Measurements from ENCODE around the gene ELOVL4.

ELOVL4 gene

GRCh38 chr6:79947191-79948186 is at the start of gene ELOVL4:
Gene ELOVL4 (minus strand): TSS chr6:79947553. CDS start chr6:79947279, 274 bp downstream.
- DNase-seq: peak; percentile 42 to 45

- no peak for DNase-seq
These were observed 46.6 kb upstream of the ELOVL4 start for GRCh38 chr6:79993911-79994309.

- DNase-seq: no peak
These were observed 45.9 kb upstream of the ELOVL4 start for GRCh38 chr6:79993012-79993910.

GRCh38 chr6:79989641-79990040 is 42.3 kb upstream of the ELOVL4 start:
- no peak for DNase-seq

GRCh38 chr6:79985128-79985527 is 37.8 kb upstream of the ELOVL4 start:
- no peak for DNase-seq

- no peak for DNase-seq
These were observed 36.9 kb upstream of the ELOVL4 start for GRCh38 chr6:79984261-79984660.

GRCh38 chr6:79981652-79982051 is 34.3 kb upstream of the ELOVL4 start:
- DNase-seq: no peak

GRCh38 chr6:79971193-79971592 is 23.8 kb upstream of the ELOVL4 start:
- no peak for DNase-seq

GRCh38 chr6:79969784-79970183 is 22.4 kb upstream of the ELOVL4 start:
- no peak for DNase-seq

GRCh38 chr6:79967178-79967577 is 19.8 kb upstream of the ELOVL4 start:
- DNase-seq: no peak

- DNase-seq: no peak
These were observed 17.3 kb upstream of the ELOVL4 start for GRCh38 chr6:79964607-79965081.

- no peak for DNase-seq
These were observed 7.5 kb upstream of the ELOVL4 start for GRCh38 chr6:79954849-79955248.

GRCh38 chr6:79949233-79949632 is 1.9 kb upstream of the ELOVL4 start:
- DNase-seq: peak; percentile 38 to 45

GRCh38 chr6:79946272-79947190 is 822 bp downstream of the ELOVL4 start:
- DNase-seq: peak in 1 of 2 donors; percentile 3

GRCh38 chr6:79943133-79943532 is 4.2 kb downstream of the ELOVL4 start:
- DNase-seq: no peak

GRCh38 chr6:79941489-79942151 is 5.7 kb downstream of the ELOVL4 start:
- DNase-seq: no peak

GRCh38 chr6:79928478-79928998 is 18.8 kb downstream of the ELOVL4 start:
- no peak for DNase-seq

GRCh38 chr6:79927758-79928157 is 19.6 kb downstream of the ELOVL4 start:
- no peak for DNase-seq

- no peak for DNase-seq
These were observed 24.1 kb downstream of the ELOVL4 start for GRCh38 chr6:79923270-79923669.

- DNase-seq: no peak
These were observed 25.3 kb downstream of the ELOVL4 start for GRCh38 chr6:79922018-79922417.

- DNase-seq: no peak
These were observed 34.0 kb downstream of the ELOVL4 start for GRCh38 chr6:79913369-79913768.

All from stimulated activated CD4-positive, alpha-beta T cell treated with anti-CD3 and anti-CD28 coated beads, Interleukin-2, amount 100 ng/mL, for 48 hours (primary cell).